ENCODE results near the gene TBC1D8.

TBC1D8 gene

GRCh38 chr2:101027852-101028251 lies 123.3 kb downstream of the TBC1D8 start:
- DNase-seq (ENCODE audit: insufficient read length): no peak
- no peak for FAIRE-seq
- TF ChIP-seq POLR2A (IDR thresholded peaks at IDR 0.05; ENCODE audit: low read depth, low read length): no peak
- TF ChIP-seq TAF1 (IDR thresholded peaks at IDR 0.05; ENCODE audit: borderline replicate concordance, low read depth, low read length): no peak
- TF ChIP-seq POLR2AphosphoS5 (IDR thresholded peaks at IDR 0.05; ENCODE audit: low read depth, low read length): no peak

GRCh38 chr2:101026923-101027469 lies 124.2 kb downstream of the TBC1D8 start:
- TF ChIP-seq POLR2AphosphoS5 (IDR thresholded peaks at IDR 0.05; ENCODE audit: low read depth, low read length) (no peak), TAF1 (IDR thresholded peaks at IDR 0.05; ENCODE audit: borderline replicate concordance, low read depth, low read length) (no peak), POLR2A (IDR thresholded peaks at IDR 0.05; ENCODE audit: low read depth, low read length) (no peak)
- DNase-seq (ENCODE audit: insufficient read length) (no peak), FAIRE-seq (no peak)

- no peak for DNase-seq (ENCODE audit: insufficient read length)
- FAIRE-seq: no peak
- TF ChIP-seq POLR2A (IDR thresholded peaks at IDR 0.05; ENCODE audit: low read depth, low read length) (no peak), POLR2AphosphoS5 (IDR thresholded peaks at IDR 0.05; ENCODE audit: low read depth, low read length) (no peak), TAF1 (IDR thresholded peaks at IDR 0.05; ENCODE audit: borderline replicate concordance, low read depth, low read length) (no peak)
These were observed 124.9 kb downstream of the TBC1D8 start for GRCh38 chr2:101026253-101026701.

- DNase-seq (ENCODE audit: insufficient read length) (no peak), FAIRE-seq (no peak)
- no peak for TF ChIP-seq TAF1 (IDR thresholded peaks at IDR 0.05; ENCODE audit: borderline replicate concordance, low read depth, low read length)
- no peak for TF ChIP-seq POLR2A (IDR thresholded peaks at IDR 0.05; ENCODE audit: low read depth, low read length)
- TF ChIP-seq POLR2AphosphoS5 (IDR thresholded peaks at IDR 0.05; ENCODE audit: low read depth, low read length): no peak
These were observed 125.6 kb downstream of the TBC1D8 start for GRCh38 chr2:101025561-101025960.

GRCh38 chr2:101023327-101024107 lies 127.7 kb downstream of the TBC1D8 start:
- no peak for FAIRE-seq
- no peak for DNase-seq (ENCODE audit: insufficient read length)
- no peak for TF ChIP-seq TAF1 (IDR thresholded peaks at IDR 0.05; ENCODE audit: borderline replicate concordance, low read depth, low read length)
- TF ChIP-seq POLR2A (IDR thresholded peaks at IDR 0.05; ENCODE audit: low read depth, low read length): no peak
- no peak for TF ChIP-seq POLR2AphosphoS5 (IDR thresholded peaks at IDR 0.05; ENCODE audit: low read depth, low read length)

GRCh38 chr2:101022221-101022620 lies 129.0 kb downstream of the TBC1D8 start:
- FAIRE-seq (no peak), DNase-seq (ENCODE audit: insufficient read length) (no peak)
- no peak for TF ChIP-seq POLR2AphosphoS5 (IDR thresholded peaks at IDR 0.05; ENCODE audit: low read depth, low read length)
- TF ChIP-seq TAF1 (IDR thresholded peaks at IDR 0.05; ENCODE audit: borderline replicate concordance, low read depth, low read length): no peak
- no peak for TF ChIP-seq POLR2A (IDR thresholded peaks at IDR 0.05; ENCODE audit: low read depth, low read length)

- DNase-seq (ENCODE audit: insufficient read length) (no peak), FAIRE-seq (no peak)
- TF ChIP-seq POLR2A (IDR thresholded peaks at IDR 0.05; ENCODE audit: low read depth, low read length) (no peak), TAF1 (IDR thresholded peaks at IDR 0.05; ENCODE audit: borderline replicate concordance, low read depth, low read length) (no peak), POLR2AphosphoS5 (IDR thresholded peaks at IDR 0.05; ENCODE audit: low read depth, low read length) (no peak)
These were observed 132.2 kb downstream of the TBC1D8 start for GRCh38 chr2:101018934-101019333.

- no peak for DNase-seq (ENCODE audit: insufficient read length)
- TF ChIP-seq POLR2A (IDR thresholded peaks at IDR 0.05; ENCODE audit: low read depth, low read length) (no peak), POLR2AphosphoS5 (IDR thresholded peaks at IDR 0.05; ENCODE audit: low read depth, low read length) (no peak)
- no peak for FAIRE-seq
These were observed 133.8 kb downstream of the TBC1D8 start for GRCh38 chr2:101017371-101017770.

GRCh38 chr2:101014264-101014857 lies 136.8 kb downstream of the TBC1D8 start:
- no peak for TF ChIP-seq POLR2AphosphoS5 (IDR thresholded peaks at IDR 0.05; ENCODE audit: low read depth, low read length)
- no peak for TF ChIP-seq POLR2A (IDR thresholded peaks at IDR 0.05; ENCODE audit: low read depth, low read length)
- TF ChIP-seq TAF1 (IDR thresholded peaks at IDR 0.05; ENCODE audit: borderline replicate concordance, low read depth, low read length): no peak
- DNase-seq (ENCODE audit: insufficient read length): no peak
- FAIRE-seq: no peak

- no peak for DNase-seq (ENCODE audit: insufficient read length)
- TF ChIP-seq POLR2A (IDR thresholded peaks at IDR 0.05; ENCODE audit: low read depth, low read length): 0 out of 2 replicates have a peak, but pooled peaks have one; percentile 10
- no peak for TF ChIP-seq TAF1 (IDR thresholded peaks at IDR 0.05; ENCODE audit: borderline replicate concordance, low read depth, low read length)
- FAIRE-seq: no peak
These were observed 138.4 kb downstream of the TBC1D8 start for GRCh38 chr2:101012706-101013181.

- 0 out of 2 replicates have a peak, but pooled peaks have one; percentile 2 for TF ChIP-seq POLR2A (IDR thresholded peaks at IDR 0.05; ENCODE audit: low read depth, low read length)
- no peak for TF ChIP-seq POLR2AphosphoS5 (IDR thresholded peaks at IDR 0.05; ENCODE audit: low read depth, low read length)
- DNase-seq (ENCODE audit: insufficient read length) (no peak), FAIRE-seq (no peak)
These were observed 139.0 kb downstream of the TBC1D8 start for GRCh38 chr2:101012054-101012705.
